HepG2 (cell line): Measurements from ENCODE around the gene CSKMT. TPM values are rescaled to one million over a fixed set of nuclear protein-coding genes. Genes with fewer than 3 reads are reported as not detected.

ENCODE experiments used
- AHR ChIP-seq: IDR thresholded peaks from 2 replicates; pipeline ENCODE4 v1.6.1; 2018; ENCODE audit warnings: missing genetic modification reagents, missing compliant biosample characterization
- BHLHE40 ChIP-seq: IDR thresholded peaks from 2 replicates; pipeline ENCODE4 v1.6.1; 2011; ENCODE audit warnings: low read length, improper control_type of control experiment
- CENPT ChIP-seq: sonication (generic); formaldehyde crosslinking; IDR thresholded peaks from 2 replicates; pipeline ENCODE4 v1.8.0; 2022; ENCODE audit warnings: low read depth, mild to moderate bottlenecking, moderate library complexity, missing genetic modification reagents
- CREM ChIP-seq, 2 experiments: sonication (generic) in 1 of 2; formaldehyde crosslinking in 1 of 2; IDR thresholded peaks; 2 replicates each; pipeline versions ENCODE4 v1.4.0 to v1.6.1; 2016 to 2020; ENCODE audit warnings: antibody characterized with exemption in 1 of 2, mild to moderate bottlenecking in 1 of 2, missing genetic modification reagents in 1 of 2
- ERF ChIP-seq: IDR thresholded peaks from 2 replicates; pipeline ENCODE4 v1.6.1; 2018; ENCODE audit warnings: missing biosample characterization, missing genetic modification reagents
- FIP1L1 ChIP-seq: fragments of 200-400 bp; formaldehyde crosslinking; IDR thresholded peaks from 2 replicates; pipeline ENCODE4 v1.6.1; 2018; ENCODE audit warnings: low read depth, mild to moderate bottlenecking, low read length, moderate library complexity, borderline replicate concordance; ENCODE audit not compliant: insufficient read depth
- HDAC2 ChIP-seq: sonication (generic); formaldehyde crosslinking; IDR thresholded peaks from 2 replicates; pipeline ENCODE4 v1.4.0; 2020; ENCODE audit warnings: missing genetic modification reagents
- IRF9 ChIP-seq: sonication (generic); formaldehyde crosslinking; IDR thresholded peaks from 2 replicates; pipeline ENCODE4 v1.8.0; 2022; ENCODE audit warnings: missing genetic modification reagents, mild to moderate bottlenecking, borderline replicate concordance
- MIER3 ChIP-seq: IDR thresholded peaks from 2 replicates; pipeline ENCODE4 v1.6.1; 2016; ENCODE audit warnings: missing compliant biosample characterization, borderline replicate concordance
- NFE2L2 ChIP-seq: fragments of 150-350 bp; IDR thresholded peaks from 2 replicates; pipeline ENCODE4 v1.6.1; 2014; ENCODE audit warnings: low read length
- PCBP2 ChIP-seq: fragments of 200-400 bp; formaldehyde crosslinking; optimal IDR thresholded peaks from 2 replicates; pipeline ENCODE3; 2018; ENCODE audit warnings: low read length, low read depth; ENCODE audit not compliant: poor library complexity, severe bottlenecking
- PHB2 ChIP-seq: fragments of 450-650 bp; IDR thresholded peaks from 2 replicates; pipeline ENCODE4 v1.6.1; 2018; ENCODE audit not compliant: partially characterized antibody
- POLR2G ChIP-seq: fragments of 200-400 bp; formaldehyde crosslinking; IDR thresholded peaks from 2 replicates; pipeline ENCODE4 v1.6.1; 2018; ENCODE audit warnings: mild to moderate bottlenecking, low read depth, low read length, moderate library complexity
- PRMT3 ChIP-seq: sonication (generic); formaldehyde crosslinking; IDR thresholded peaks from 2 replicates; pipeline ENCODE4 v1.8.1; 2022; ENCODE audit warnings: low read depth, mild to moderate bottlenecking, moderate library complexity, missing genetic modification reagents, borderline replicate concordance
- RBM22 ChIP-seq: fragments of 200-400 bp; formaldehyde crosslinking; optimal IDR thresholded peaks from 2 replicates; pipeline ENCODE3; 2017; ENCODE audit warnings: mild to moderate bottlenecking, low read length, moderate library complexity
- RFXAP ChIP-seq: sonication (generic); formaldehyde crosslinking; IDR thresholded peaks from 2 replicates; pipeline ENCODE4 v1.4.0; 2020; ENCODE audit warnings: missing genetic modification reagents, borderline replicate concordance
- SKI ChIP-seq: fragments of 450-650 bp; IDR thresholded peaks from one replicate; pipeline ENCODE4 v1.6.1; 2018; ENCODE audit warnings: mild to moderate bottlenecking; ENCODE audit not compliant: partially characterized antibody
- SYNCRIP ChIP-seq: fragments of 200-400 bp; formaldehyde crosslinking; IDR thresholded peaks from 2 replicates; pipeline ENCODE4 v1.6.1; 2018; ENCODE audit warnings: mild to moderate bottlenecking, low read depth, low read length; ENCODE audit not compliant: insufficient read depth
- TAF15 ChIP-seq: fragments of 200-400 bp; formaldehyde crosslinking; IDR thresholded peaks from one replicate; pipeline ENCODE4 v1.6.1; 2018; ENCODE audit warnings: mild to moderate bottlenecking, low read depth, low read length; ENCODE audit not compliant: poor library complexity, severe bottlenecking
- ZBTB20 ChIP-seq: sonication (generic); formaldehyde crosslinking; IDR thresholded peaks from 2 replicates; pipeline ENCODE4 v1.8.1; 2023; ENCODE audit warnings: missing genetic modification reagents, low read depth, mild to moderate bottlenecking, borderline replicate concordance
- ZBTB3 ChIP-seq: sonication (generic); formaldehyde crosslinking; IDR thresholded peaks from 2 replicates; pipeline ENCODE4 v1.4.0; 2020; ENCODE audit warnings: low read depth, mild to moderate bottlenecking, moderate library complexity, missing genetic modification reagents, borderline replicate concordance
- ZBTB38 ChIP-seq: sonication (generic); formaldehyde crosslinking; IDR thresholded peaks from 2 replicates; pipeline ENCODE4 v1.5.1; 2020; ENCODE audit warnings: mild to moderate bottlenecking, missing genetic modification reagents
- ZBTB44 ChIP-seq: sonication (generic); formaldehyde crosslinking; IDR thresholded peaks from 2 replicates; pipeline ENCODE4 v1.4.0; 2020; ENCODE audit warnings: missing genetic modification reagents
- ZNF335 ChIP-seq: sonication (generic); formaldehyde crosslinking; IDR thresholded peaks from 2 replicates; pipeline ENCODE4 v1.4.0; 2020; ENCODE audit warnings: missing genetic modification reagents
- ZNF446 ChIP-seq: sonication (generic); formaldehyde crosslinking; IDR thresholded peaks from 2 replicates; pipeline ENCODE4 v1.5.0; 2020; ENCODE audit warnings: mild to moderate bottlenecking, missing genetic modification reagents
- ZNF552 ChIP-seq: sonication (generic); formaldehyde crosslinking; IDR thresholded peaks from 2 replicates; pipeline ENCODE4 v1.9.0; 2022; ENCODE audit warnings: missing genetic modification reagents, mild to moderate bottlenecking, borderline replicate concordance
- ZNF724P ChIP-seq: sonication (generic); formaldehyde crosslinking; IDR thresholded peaks from 2 replicates; pipeline ENCODE4 v1.8.0; 2022; ENCODE audit warnings: missing genetic modification reagents, borderline replicate concordance
- polyA plus RNA-seq, 8 experiments: library from polyadenylated mRNA; depleted of rRNA in 3 of 8; stranded (reverse) in 7 of 8; unstranded in 1 of 8; fragments of >200 nt; fragmentation: Illumina TruSeq in 4 of 8; extraction: Trizol in 4 of 8; gene quantifications; 2 replicates each; pipeline versions ENCODE4 v1.2.1 to v1.2.3, GENCODE V29; 2011 to 2016; ENCODE audit warnings: low read depth in 4 of 8, missing spikeins in 1 of 8, mixed read lengths in 1 of 8; ENCODE audit not compliant: insufficient read depth in 1 of 8
- total RNA-seq, 5 experiments: library from RNA; depleted of rRNA; stranded (reverse); fragments of >200 nt; fragmentation: Illumina TruSeq; extraction: Trizol; gene quantifications; 2 replicates each; pipeline ENCODE4 v1.2.3, GENCODE V29; 2016; ENCODE audit warnings: low read depth in 1 of 5

The CSKMT gene
- total and polyA plus RNA-seq, 2 of the 13 experiments (the other 11 are each of a cell fraction or from before 2014, with no cell fraction given), result 7.6 to 31.8 TPM

GRCh38 chr11:62705880-62706849 lies 41.1 kb downstream of the CSKMT start (continued):
- TF ChIP-seq ZBTB44 (no peak), CREM (IDR thresholded peaks at IDR 0.05) (no peak), CREM (CRISPR knock-in tag; IDR thresholded peaks at IDR 0.05) (no peak), CENPT (CRISPR knock-in tag) (no peak), RFXAP (CRISPR knock-in tag) (no peak; the same call in 1 of the 2 replicates), ZNF446 (no peak), ZNF724P (CRISPR knock-in tag) (no peak), SYNCRIP (no peak), RBM22 (peak; percentile 99), PHB2 (no peak), ZBTB3 (CRISPR knock-in tag) (no peak), ZNF335 (CRISPR knock-in tag) (no peak), MIER3 (CRISPR knock-in tag) (no peak), ERF (CRISPR knock-in tag) (0 out of 2 replicates have a peak, but pooled peaks have one; percentile 36), ZNF552 (CRISPR knock-in tag) (no peak), ZBTB20 (CRISPR knock-in tag) (no peak; the same call in 1 of the 2 replicates), PCBP2 (no peak), AHR (CRISPR knock-in tag) (no peak), NFE2L2 (no peak), FIP1L1 (no peak), ZBTB38 (CRISPR knock-in tag) (peak; percentile 22; the same call in 1 of the 2 replicates), POLR2G (peak; percentile 82), IRF9 (CRISPR knock-in tag) (0 out of 2 replicates have a peak, but pooled peaks have one; percentile 51), TAF15 (no peak), BHLHE40 (no peak), SKI (no peak), PRMT3 (no peak), HDAC2 (CRISPR knock-in tag) (0 out of 2 replicates have a peak, but pooled peaks have one; percentile 12)
